GM23338 (cell line): Measurements from ENCODE around the gene RALGPS1. TPM values are rescaled to one million over a fixed set of nuclear protein-coding genes. Genes with fewer than 3 reads are reported as not detected.

ENCODE experiments used
- ATAC-seq: fragments of 200-7000 bp; cut with Tn5 transposase; 3 replicates; pipeline ENCODE4 v1.9.1; 2020
- DNase-seq: peaks from one replicate; pipeline ENCODE4 v3.0.0-alpha.2; 2015; ENCODE audit warnings: low spot score
- H2AFZ ChIP-seq: fragments of 200-600 bp; sonication (generic); 2 replicates; pipeline ENCODE4 v1.8.0; 2016; ENCODE audit warnings: antibody characterized with exemption, mild to moderate bottlenecking, moderate library complexity
- H3F3A ChIP-seq: fragments of 200-600 bp; sonication (generic); replicated peaks from 2 replicates; pipeline ENCODE4 v1.8.0; 2017; ENCODE audit warnings: antibody characterized with exemption, mixed run types, low read depth
- H3K27ac ChIP-seq: fragments of 200-600 bp; sonication (generic); 2 replicates; pipeline ENCODE4 v1.6.1; 2016; ENCODE audit warnings: low read depth
- H3K27me3 ChIP-seq: fragments of 200-600 bp; sonication (generic); 2 replicates; pipeline ENCODE4 v1.8.0; 2016; ENCODE audit warnings: mild to moderate bottlenecking, mixed run types, moderate library complexity; ENCODE audit not compliant: insufficient read depth
- H3K36me3 ChIP-seq: fragments of 200-600 bp; sonication (generic); 2 replicates; pipeline ENCODE4 v1.8.0; 2016; ENCODE audit warnings: mild to moderate bottlenecking; ENCODE audit not compliant: insufficient read depth
- H3K4me1 ChIP-seq: fragments of 200-600 bp; sonication (generic); 2 replicates; pipeline ENCODE4 v1.8.0; 2016; ENCODE audit warnings: mild to moderate bottlenecking, moderate library complexity; ENCODE audit not compliant: insufficient read depth
- H3K4me2 ChIP-seq: fragments of 200-600 bp; sonication (generic); 2 replicates; pipeline ENCODE4 v1.7.1; 2017; ENCODE audit warnings: mixed run types
- H3K4me3 ChIP-seq: fragments of 200-600 bp; sonication (generic); 2 replicates; pipeline ENCODE4 v1.6.1; 2016; ENCODE audit warnings: mixed run types
- H3K79me2 ChIP-seq: fragments of 200-600 bp; sonication (generic); replicated peaks from 2 replicates; pipeline ENCODE4 v1.8.0; 2017; ENCODE audit warnings: mild to moderate bottlenecking; ENCODE audit not compliant: insufficient read depth
- H3K9me2 ChIP-seq: fragments of 200-600 bp; sonication (generic); 2 replicates; pipeline ENCODE4 v1.8.0; 2017; ENCODE audit not compliant: insufficient read depth
- H4K20me1 ChIP-seq: fragments of 200-600 bp; sonication (generic); replicated peaks from 2 replicates; pipeline ENCODE4 v1.8.0; 2017; ENCODE audit warnings: mild to moderate bottlenecking; ENCODE audit not compliant: insufficient read depth
- H3K27ac Mint-ChIP-seq: 2 replicates; pipeline ENCODE4 v1.8.0; 2020; ENCODE audit warnings: inconsistent platforms, mild to moderate bottlenecking, moderate library complexity, mixed read lengths
- H3K27me3 Mint-ChIP-seq: 3 replicates; pipeline ENCODE4 v1.8.0; 2022; ENCODE audit warnings: low read depth, mild to moderate bottlenecking, moderate library complexity, mixed read lengths, inconsistent platforms; ENCODE audit not compliant: insufficient read depth, poor library complexity
- H3K36me3 Mint-ChIP-seq: 3 replicates; pipeline ENCODE4 v1.8.0; 2021; ENCODE audit warnings: low read depth, mild to moderate bottlenecking, inconsistent platforms, moderate library complexity, mixed read lengths
- H3K4me1 Mint-ChIP-seq: 3 replicates; pipeline ENCODE4 v1.8.0; 2020; ENCODE audit warnings: mild to moderate bottlenecking, inconsistent platforms, mixed read lengths
- H3K4me3 Mint-ChIP-seq: 3 replicates; pipeline ENCODE4 v1.8.0; 2021; ENCODE audit warnings: moderate library complexity, mild to moderate bottlenecking, inconsistent platforms, mixed read lengths
- H3K9me3 Mint-ChIP-seq: 3 replicates; pipeline ENCODE4 v1.8.0; 2020; ENCODE audit warnings: moderate library complexity, mild to moderate bottlenecking, inconsistent platforms, mixed read lengths
- CREB1 ChIP-seq: fragments of 250-450 bp; sonication (Bioruptor Pico); IDR thresholded peaks from 2 replicates; pipeline ENCODE4 v1.5.0; 2020; ENCODE audit warnings: low read depth, mild to moderate bottlenecking, moderate library complexity
- CTCF ChIP-seq, 2 experiments: fragments of 200-600 bp in 1 of 2; sonication (generic) in 1 of 2; conservative IDR thresholded peaks; 2 replicates each; pipeline versions ENCODE4 v1.5.1 to v1.6.1; 2016 to 2017; ENCODE audit warnings: antibody characterized with exemption in 2 of 2, low read depth in 2 of 2, mild to moderate bottlenecking in 2 of 2, moderate library complexity in 1 of 2
- ETS1 ChIP-seq: IDR thresholded peaks from 2 replicates; pipeline ENCODE4 v1.6.1; 2016; ENCODE audit warnings: antibody characterized with exemption
- EZH2phosphoT487 ChIP-seq: fragments of 200-600 bp; sonication (generic); IDR thresholded peaks from one replicate; pipeline ENCODE4 v1.8.1; 2018; ENCODE audit warnings: antibody characterized with exemption; ENCODE audit not compliant: unreplicated experiment
- JUNB ChIP-seq: IDR thresholded peaks from one replicate; pipeline ENCODE4 v1.6.1; 2016; ENCODE audit warnings: antibody characterized with exemption; ENCODE audit not compliant: unreplicated experiment
- NANOG ChIP-seq: IDR thresholded peaks from 2 replicates; pipeline ENCODE4 v1.6.1; 2016; ENCODE audit warnings: antibody characterized with exemption, borderline replicate concordance
- POLR2AphosphoS5 ChIP-seq: IDR thresholded peaks from 2 replicates; pipeline ENCODE4 v1.6.1; 2016; ENCODE audit warnings: antibody characterized with exemption, low read depth
- ZNF114 ChIP-seq: fragments of 250-450 bp; sonication (Bioruptor Pico); IDR thresholded peaks from 2 replicates; pipeline ENCODE4 v1.5.0; 2020; ENCODE audit warnings: mild to moderate bottlenecking, moderate library complexity
- ZNF331 ChIP-seq: fragments of 250-450 bp; sonication (Bioruptor Pico); IDR thresholded peaks from 2 replicates; pipeline ENCODE4 v1.5.0; 2020; ENCODE audit warnings: low read depth, mild to moderate bottlenecking, moderate library complexity
- ZNF462 ChIP-seq: fragments of 250-450 bp; sonication (Bioruptor Pico); IDR thresholded peaks from 2 replicates; pipeline ENCODE4 v1.5.0; 2020; ENCODE audit warnings: mild to moderate bottlenecking, moderate library complexity
- polyA plus RNA-seq: library from polyadenylated mRNA; unstranded; fragments of >200 nt; fragmentation: Nextera tagmentation; extraction: Ambion mirVana; gene quantifications from 2 replicates; pipeline ENCODE4 v1.2.1, GENCODE V29; 2016
- total RNA-seq: library from RNA; depleted of rRNA; stranded (reverse); fragments of >200 nt; shearing (Covaris generic); gene quantifications from 2 replicates; pipeline ENCODE4 v1.2.3, GENCODE V29; 2014

Gene RALGPS1
- total and polyA plus RNA-seq, 2 experiments from 2014 or later = 18.2 to 57.1 TPM

- no peak for TF ChIP-seq JUNB
- no peak for TF ChIP-seq NANOG
- TF ChIP-seq CREB1 = no peak
- no peak for TF ChIP-seq CTCF (conservative IDR thresholded peaks at IDR 0.05; ENCODE audit: low read depth in 2 of 2)
- no peak for TF ChIP-seq EZH2phosphoT487
- TF ChIP-seq POLR2AphosphoS5 = no peak
- TF ChIP-seq ETS1 = no peak
These were observed 117.7 kb downstream of the RALGPS1 start (continued) for GRCh38 chr9:127032256-127032655.

GRCh38 chr9:127033061-127033460 is 118.5 kb downstream of the RALGPS1 start:
- no peak overlapping the region for H3K27ac Mint-ChIP-seq
- Histone ChIP-seq H3K4me1 (no peaks in the 10 kb centered on the region), H3K27ac (no peak overlapping the region), H3K36me3 (no peaks in the 10 kb centered on the region), H3K27me3 (no peaks in the 10 kb centered on the region), H2AFZ (no peak overlapping the region), H3K4me2 (no peak overlapping the region), H3K4me3 (no peak overlapping the region), H3K79me2 (no peaks in the 10 kb centered on the region), H3K9me2 (no peaks in the 10 kb centered on the region), H4K20me1 (peaks cover 4% of the 10 kb centered on the region; the same call in 1 of the 2 replicates), H3F3A (no peaks in the 10 kb centered on the region)
- peaks cover 2% of the 10 kb centered on the region for H3K27me3 Mint-ChIP-seq
- H3K4me1 Mint-ChIP-seq = no peaks in the 10 kb centered on the region; the same call in 2 of the 3 replicates
- H3K9me3 Mint-ChIP-seq = no peaks in the 10 kb centered on the region
- no peak overlapping the region for H3K4me3 Mint-ChIP-seq
- ATAC-seq (no peak), DNase-seq (no peak)
- no peaks in the 10 kb centered on the region for H3K36me3 Mint-ChIP-seq
- TF ChIP-seq JUNB (no peak), ZNF114 (no peak), CREB1 (no peak), ZNF331 (CRISPR knock-in tag) (no peak), ZNF462 (CRISPR knock-in tag) (no peak), CTCF (conservative IDR thresholded peaks at IDR 0.05; ENCODE audit: low read depth in 2 of 2) (no peak)
